HL-60 (cell line): ENCODE results near the gene CEP85.

Source experiments
- CTCF ChIP-seq: IDR thresholded peaks from one replicate; pipeline ENCODE4 v1.5.1; 2011; ENCODE audit warnings: low read length, control low read depth, inconsistent platforms; ENCODE audit not compliant: insufficient read depth
- REST ChIP-seq: IDR thresholded peaks from 2 replicates; pipeline ENCODE4 v1.6.1; 2012; ENCODE audit warnings: low read depth; ENCODE audit not compliant: insufficient replicate concordance

- no peak for TF ChIP-seq CTCF
- no peak for TF ChIP-seq REST
Measured at GRCh38 chr1:26315874-26316850, 82.2 kb downstream of the CEP85 start.
